Activated T-cell treated with anti-CD3 and anti-CD28 coated beads for 24 hours (primary cell): Measurements from ENCODE around the gene TRIM44.

ENCODE experiments used
- DNase-seq: peaks from one replicate; pipeline ENCODE4 v3.0.0-alpha.2; 2020; ENCODE audit warnings: low read depth

Gene TRIM44

GRCh38 chr11:35662649-35663407 lies at the start of gene TRIM44:
Gene TRIM44, plus strand, starts transcription at chr11:35662775. Its CDS starts 337 bp downstream, at chr11:35663112.
- peak; percentile 74 for DNase-seq

- DNase-seq = no peak
Observed at GRCh38 chr11:35614939-35615569, 47.5 kb upstream of the TRIM44 start.

GRCh38 chr11:35615921-35616900 lies 46.4 kb upstream of the TRIM44 start:
- no peak for DNase-seq

DNA sequence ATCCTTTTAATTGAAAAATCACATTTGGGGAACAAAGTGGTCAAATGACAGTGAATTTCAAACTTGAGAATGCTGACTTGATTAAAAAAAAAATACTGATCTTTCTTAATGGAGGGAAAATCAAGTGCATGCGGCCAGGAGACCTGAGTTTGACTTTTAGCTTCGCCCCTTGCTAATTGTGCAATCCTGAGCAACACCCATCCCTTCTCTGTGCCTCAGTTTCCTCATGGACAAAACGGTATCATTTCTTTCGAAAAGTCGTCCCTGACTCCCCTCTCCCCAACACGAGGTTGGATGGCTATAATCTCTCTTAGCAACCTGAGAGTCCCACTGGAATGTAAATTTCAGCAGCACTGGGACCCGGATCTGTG lies 45.3 kb upstream of the TRIM44 start:
- no peak for DNase-seq

DNA sequence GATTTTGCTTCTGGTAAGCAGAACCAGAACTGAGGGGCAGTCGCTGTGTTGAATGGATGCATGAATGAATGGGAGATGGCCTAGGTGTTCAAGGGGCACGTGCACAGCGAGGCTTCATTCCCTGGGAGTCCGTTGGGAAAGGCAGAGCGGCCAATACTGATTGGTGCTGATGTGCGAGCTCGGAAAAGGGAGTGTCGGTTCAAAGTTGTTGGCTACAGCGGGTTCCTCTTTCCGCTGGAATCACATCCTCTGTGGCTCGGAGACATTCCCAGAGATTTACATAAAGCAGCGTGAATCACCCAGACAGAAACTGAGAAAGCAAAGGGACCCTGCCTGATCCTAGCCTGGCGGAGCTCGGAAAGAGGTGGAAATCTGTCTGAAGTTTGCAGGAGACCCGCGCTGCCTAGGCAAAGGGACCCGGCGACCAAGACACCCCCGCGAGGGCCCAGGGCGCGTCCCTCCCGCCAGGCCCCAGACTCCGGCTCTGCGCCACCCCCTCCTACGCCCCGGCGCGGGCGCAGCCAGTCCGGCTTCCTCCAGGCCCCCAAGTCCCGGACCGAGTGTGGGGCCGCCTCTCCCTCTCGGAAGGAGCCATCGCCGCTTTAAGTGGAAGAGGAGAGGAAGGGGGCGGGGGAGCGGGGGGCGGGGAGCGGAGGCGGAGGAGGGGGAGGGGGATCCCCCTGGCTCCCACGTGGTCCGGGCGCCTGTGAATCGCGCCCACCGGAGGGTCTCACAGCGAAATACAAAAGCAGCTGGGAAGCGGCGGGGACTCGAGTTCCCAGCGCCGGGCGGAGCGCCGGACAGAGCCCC lies 44.7 kb upstream of the TRIM44 start, which contains the start of gene FJX1:
Gene FJX1, plus strand, starts transcription at position 774 of the 810 bp plus-strand sequence. CDS start 177 bp downstream, outside the sequence.
- no peak for DNase-seq

DNA sequence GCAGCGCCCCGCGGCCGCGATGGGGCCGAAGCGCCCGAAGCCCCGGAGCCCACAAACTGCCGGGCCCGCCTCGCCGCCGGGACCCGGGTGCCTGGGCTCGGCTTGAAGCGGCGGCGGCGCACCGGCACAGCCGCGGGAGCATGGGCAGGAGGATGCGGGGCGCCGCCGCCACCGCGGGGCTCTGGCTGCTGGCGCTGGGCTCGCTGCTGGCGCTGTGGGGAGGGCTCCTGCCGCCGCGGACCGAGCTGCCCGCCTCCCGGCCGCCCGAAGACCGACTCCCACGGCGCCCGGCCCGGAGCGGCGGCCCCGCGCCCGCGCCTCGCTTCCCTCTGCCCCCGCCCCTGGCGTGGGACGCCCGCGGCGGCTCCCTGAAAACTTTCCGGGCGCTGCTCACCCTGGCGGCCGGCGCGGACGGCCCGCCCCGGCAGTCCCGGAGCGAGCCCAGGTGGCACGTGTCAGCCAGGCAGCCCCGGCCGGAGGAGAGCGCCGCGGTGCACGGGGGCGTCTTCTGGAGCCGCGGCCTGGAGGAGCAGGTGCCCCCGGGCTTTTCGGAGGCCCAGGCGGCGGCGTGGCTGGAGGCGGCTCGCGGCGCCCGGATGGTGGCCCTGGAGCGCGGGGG lies 44.0 kb upstream of the TRIM44 start:
- DNase-seq = no peak

GRCh38 chr11:35619116-35619854 lies 43.3 kb upstream of the TRIM44 start:
- DNase-seq = peak; percentile 7

GRCh38 chr11:35619855-35620640 lies 42.5 kb upstream of the TRIM44 start:
- no peak for DNase-seq

GRCh38 chr11:35620795-35621194 lies 41.8 kb upstream of the TRIM44 start:
- DNase-seq = no peak

- no peak for DNase-seq
Observed at GRCh38 chr11:35621620-35622019, 41.0 kb upstream of the TRIM44 start.

GRCh38 chr11:35622070-35622469 lies 40.5 kb upstream of the TRIM44 start:
- no peak for DNase-seq

DNA sequence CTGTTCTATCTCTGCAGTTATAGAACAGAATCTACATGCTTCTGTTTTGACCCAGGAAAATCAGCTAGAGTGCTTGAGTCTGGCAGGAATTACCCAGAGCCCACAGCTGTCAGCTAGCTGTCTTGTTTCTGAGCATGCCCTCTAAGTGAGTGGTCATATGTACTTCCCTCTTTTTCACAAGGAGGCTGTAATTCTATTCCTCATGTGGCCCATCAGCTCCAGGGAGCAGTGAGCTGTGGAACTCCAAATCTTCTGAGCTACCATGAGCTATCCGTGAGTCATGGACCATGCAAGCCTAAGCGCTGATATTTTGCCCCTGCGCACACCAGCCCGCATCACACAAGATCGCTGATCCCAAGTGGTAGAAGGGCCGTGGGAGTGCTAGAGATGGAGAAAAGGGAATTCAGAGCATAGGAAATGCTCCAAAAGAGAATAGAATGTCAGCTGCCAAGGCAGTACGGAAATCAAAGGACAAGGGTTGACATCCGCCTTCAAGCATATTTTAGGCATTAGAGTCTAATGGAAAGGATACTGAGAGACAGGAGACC lies 38.9 kb upstream of the TRIM44 start:
- no peak for DNase-seq

DNA sequence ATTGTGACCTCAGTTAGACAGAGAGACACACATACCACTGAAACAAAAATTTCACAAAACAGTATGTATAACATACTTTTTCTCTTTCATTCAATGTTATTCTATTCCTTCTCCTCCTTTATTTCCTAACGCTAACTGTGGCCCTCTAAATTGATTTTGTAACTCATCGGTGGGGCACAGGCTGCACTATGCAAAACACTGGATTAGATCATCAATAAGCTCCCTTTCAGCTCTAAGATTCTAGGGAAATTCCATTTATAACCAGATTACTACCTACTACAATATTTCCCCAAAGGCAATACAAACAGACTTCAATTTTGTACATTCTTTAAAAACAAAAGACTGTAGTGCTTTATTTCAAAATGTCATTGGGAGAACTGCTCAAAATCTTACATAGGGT lies 38.3 kb upstream of the TRIM44 start:
- DNase-seq = no peak

GRCh38 chr11:35624781-35625180 lies 37.8 kb upstream of the TRIM44 start:
- DNase-seq = no peak

GRCh38 chr11:35626501-35626900 lies 36.1 kb upstream of the TRIM44 start:
- DNase-seq = no peak

GRCh38 chr11:35629511-35629910 lies 33.1 kb upstream of the TRIM44 start:
- DNase-seq = no peak

DNA sequence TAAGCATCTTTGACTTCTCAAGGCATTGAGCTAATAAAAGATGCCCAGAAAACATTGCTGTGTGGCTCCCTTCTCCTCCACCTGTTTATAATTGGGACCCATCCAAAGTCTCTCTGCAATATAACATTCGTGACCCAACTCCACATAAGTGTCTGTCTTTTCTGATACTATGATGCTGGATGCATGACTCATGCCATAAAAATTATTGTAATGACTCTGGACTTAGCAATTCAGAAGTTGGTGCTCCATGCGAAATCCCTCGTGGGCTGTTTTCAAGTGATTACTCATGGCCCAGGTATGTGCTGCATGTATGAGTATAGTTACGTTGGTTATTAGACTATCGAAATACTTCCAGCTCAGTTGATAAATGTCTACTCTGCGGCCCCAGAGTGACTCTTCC lies 32.7 kb upstream of the TRIM44 start:
- no peak for DNase-seq

GRCh38 chr11:35631891-35632290 lies 30.7 kb upstream of the TRIM44 start:
- no peak for DNase-seq

GRCh38 chr11:35632301-35632700 lies 30.3 kb upstream of the TRIM44 start:
- DNase-seq = no peak
